GM21619 (cell line): ENCODE data around the gene MB21D2.
"Not testable (repeated sequence)": the region's sequence is repeated elsewhere in the genome, so short reads cannot be mapped to it uniquely, and the experiment has no call there.

ENCODE experiments used
- ATAC-seq: cut with Tn5 transposase; IDR thresholded peaks from one replicate; pipeline ENCODE4 v1.9.1; 2021; ENCODE audit not compliant: unreplicated experiment

The MB21D2 gene

GRCh38 chr3:192917404-192918274 lies at the start of gene MB21D2:
Gene MB21D2 (minus strand): TSS chr3:192917856. CDS start chr3:192917840, 16 bp downstream.
- ATAC-seq = peak; percentile 63

GRCh38 chr3:192964959-192965719 lies 47.5 kb upstream of the MB21D2 start:
- not testable (repeated sequence) for ATAC-seq

GRCh38 chr3:192959773-192960172 lies 42.1 kb upstream of the MB21D2 start:
- no peak for ATAC-seq

GRCh38 chr3:192958219-192958872 lies 40.7 kb upstream of the MB21D2 start:
- ATAC-seq = no peak

- no peak for ATAC-seq
Observed at GRCh38 chr3:192957441-192958021, 39.9 kb upstream of the MB21D2 start.

- no peak for ATAC-seq
Observed at GRCh38 chr3:192953926-192954325, 36.3 kb upstream of the MB21D2 start.

GRCh38 chr3:192947421-192947820 lies 29.8 kb upstream of the MB21D2 start:
- no peak for ATAC-seq

GRCh38 chr3:192943393-192943792 lies 25.7 kb upstream of the MB21D2 start:
- ATAC-seq = no peak

- no peak for ATAC-seq
Observed at GRCh38 chr3:192942625-192943024, 25.0 kb upstream of the MB21D2 start.

- ATAC-seq = no peak
Observed at GRCh38 chr3:192940129-192940528, 22.5 kb upstream of the MB21D2 start.

GRCh38 chr3:192935441-192935840 lies 17.8 kb upstream of the MB21D2 start:
- ATAC-seq = no peak

- no peak for ATAC-seq
Observed at GRCh38 chr3:192933779-192934460, 16.3 kb upstream of the MB21D2 start.

GRCh38 chr3:192933259-192933658 lies 15.6 kb upstream of the MB21D2 start:
- no peak for ATAC-seq

- ATAC-seq = no peak
Observed at GRCh38 chr3:192931825-192932224, 14.2 kb upstream of the MB21D2 start.

- no peak for ATAC-seq
Observed at GRCh38 chr3:192930577-192930976, 12.9 kb upstream of the MB21D2 start.

- no peak for ATAC-seq
Observed at GRCh38 chr3:192929755-192930547, 12.3 kb upstream of the MB21D2 start.

GRCh38 chr3:192929146-192929545 lies 11.5 kb upstream of the MB21D2 start:
- ATAC-seq = no peak

GRCh38 chr3:192928720-192929119 lies 11.1 kb upstream of the MB21D2 start:
- no peak for ATAC-seq

- no peak for ATAC-seq
Observed at GRCh38 chr3:192928016-192928415, 10.4 kb upstream of the MB21D2 start.

- no peak for ATAC-seq
Observed at GRCh38 chr3:192927016-192927415, 9.4 kb upstream of the MB21D2 start.
